HPDE6-E6E7 (cell line): ENCODE results near the gene PPP2R2B.

Experiments
- DNase-seq: peaks from one replicate; pipeline ENCODE4 v3.0.0; 2011; ENCODE audit warnings: missing footprints; ENCODE audit errors: extremely low spot score

The PPP2R2B gene

GRCh38 chr5:146827901-146828300 is 50.7 kb downstream of the PPP2R2B start:
- DNase-seq: no peak

- DNase-seq: peak; percentile 25
These were observed 53.5 kb downstream of the PPP2R2B start for GRCh38 chr5:146825033-146825432.

- no peak for DNase-seq
These were observed 56.8 kb downstream of the PPP2R2B start for GRCh38 chr5:146821732-146822131.

GRCh38 chr5:146820987-146821386 is 57.6 kb downstream of the PPP2R2B start:
- no peak for DNase-seq

- DNase-seq: no peak
These were observed 59.7 kb downstream of the PPP2R2B start for GRCh38 chr5:146818822-146819221.

- DNase-seq: no peak
These were observed 60.6 kb downstream of the PPP2R2B start for GRCh38 chr5:146817973-146818372.

- DNase-seq: no peak
These were observed 61.7 kb downstream of the PPP2R2B start for GRCh38 chr5:146816775-146817387.

GRCh38 chr5:146815411-146815810 is 63.1 kb downstream of the PPP2R2B start:
- DNase-seq: no peak

- DNase-seq: no peak
These were observed 65.0 kb downstream of the PPP2R2B start for GRCh38 chr5:146813346-146814157.

- DNase-seq: no peak
These were observed 73.5 kb downstream of the PPP2R2B start for GRCh38 chr5:146805081-146805480.

- DNase-seq: no peak
These were observed 75.5 kb downstream of the PPP2R2B start for GRCh38 chr5:146802945-146803522.

GRCh38 chr5:146799671-146800070 is 78.9 kb downstream of the PPP2R2B start:
- DNase-seq: no peak

GRCh38 chr5:146799231-146799630 is 79.3 kb downstream of the PPP2R2B start:
- DNase-seq: no peak

- no peak for DNase-seq
These were observed 80.9 kb downstream of the PPP2R2B start for GRCh38 chr5:146797658-146798057.

GRCh38 chr5:146796911-146797310 is 81.6 kb downstream of the PPP2R2B start:
- no peak for DNase-seq

- no peak for DNase-seq
These were observed 82.4 kb downstream of the PPP2R2B start for GRCh38 chr5:146796144-146796543.

- no peak for DNase-seq
These were observed 84.1 kb downstream of the PPP2R2B start for GRCh38 chr5:146794326-146795029.

- DNase-seq: no peak
These were observed 84.8 kb downstream of the PPP2R2B start for GRCh38 chr5:146793709-146794108.

- DNase-seq: no peak
These were observed 87.1 kb downstream of the PPP2R2B start for GRCh38 chr5:146791471-146791870.

GRCh38 chr5:146789712-146790653 is 88.6 kb downstream of the PPP2R2B start:
- no peak for DNase-seq

GRCh38 chr5:146788898-146789297 is 89.7 kb downstream of the PPP2R2B start:
- DNase-seq: no peak
